ENCODE results near the gene STMN3. TPM values are rescaled to one million over a fixed set of nuclear protein-coding genes. Genes with fewer than 3 reads are reported as not detected.

Gene STMN3
- total RNA-seq, 1 experiment from 2014 or later: 42.7 TPM

GRCh38 chr20:63668351-63668750 lies 15.1 kb upstream of the STMN3 start:
- no peaks in the 10 kb centered on the region for H3K4me1 ChIP-seq (ENCODE audit: control insufficient read depth, insufficient read depth, low read length)
- H3K27ac ChIP-seq (ENCODE audit: low read length): no peak overlapping the region
- ATAC-seq (no peak), DNase-seq (ENCODE audit: low read depth, low spot score) (no peak)
- intact Hi-C loops (cut with micrococcal nuclease; ENCODE audit: unreplicated experiment): no loop called here
- ChIA-PET CTCF (no interaction called here), POLR2A (no interaction called here)
- no peaks in the 10 kb centered on the region for H3K9me3 ChIP-seq (ENCODE audit: control insufficient read depth, insufficient read depth, low read depth, low read length)
- H3K4me3 ChIP-seq (ENCODE audit: low read depth in 2 of 2, low read length in 2 of 2): no peak overlapping the region
- TF ChIP-seq REST (IDR thresholded peaks at IDR 0.05; ENCODE audit: insufficient read depth in 1 of 2, low read depth in 2 of 2, low read length in 1 of 2) (no peak), SIN3A (IDR thresholded peaks at IDR 0.05; ENCODE audit: borderline replicate concordance, insufficient read depth, low read depth, low read length) (no peak)
- TF ChIP-seq, protein P1, sequence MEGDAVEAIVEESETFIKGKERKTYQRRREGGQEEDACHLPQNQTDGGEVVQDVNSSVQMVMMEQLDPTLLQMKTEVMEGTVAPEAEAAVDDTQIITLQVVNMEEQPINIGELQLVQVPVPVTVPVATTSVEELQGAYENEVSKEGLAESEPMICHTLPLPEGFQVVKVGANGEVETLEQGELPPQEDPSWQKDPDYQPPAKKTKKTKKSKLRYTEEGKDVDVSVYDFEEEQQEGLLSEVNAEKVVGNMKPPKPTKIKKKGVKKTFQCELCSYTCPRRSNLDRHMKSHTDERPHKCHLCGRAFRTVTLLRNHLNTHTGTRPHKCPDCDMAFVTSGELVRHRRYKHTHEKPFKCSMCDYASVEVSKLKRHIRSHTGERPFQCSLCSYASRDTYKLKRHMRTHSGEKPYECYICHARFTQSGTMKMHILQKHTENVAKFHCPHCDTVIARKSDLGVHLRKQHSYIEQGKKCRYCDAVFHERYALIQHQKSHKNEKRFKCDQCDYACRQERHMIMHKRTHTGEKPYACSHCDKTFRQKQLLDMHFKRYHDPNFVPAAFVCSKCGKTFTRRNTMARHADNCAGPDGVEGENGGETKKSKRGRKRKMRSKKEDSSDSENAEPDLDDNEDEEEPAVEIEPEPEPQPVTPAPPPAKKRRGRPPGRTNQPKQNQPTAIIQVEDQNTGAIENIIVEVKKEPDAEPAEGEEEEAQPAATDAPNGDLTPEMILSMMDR (IDR thresholded peaks at IDR 0.05): no peak
- BruUV-seq (replicated peaks): no TSS peak
- H3K36me3 ChIP-seq (ENCODE audit: control insufficient read depth, insufficient read depth, low read length): no peaks in the 10 kb centered on the region
- no peaks in the 10 kb centered on the region for H3K27me3 ChIP-seq (ENCODE audit: control insufficient read depth, insufficient read depth, low read length)
- in situ Hi-C loops (cut with HindIII; ENCODE audit: low pct_unique_long_range_greater_than_20kb, low sequenced_read_pairs): no loop called here

- no peak for ATAC-seq
- TF ChIP-seq REST (IDR thresholded peaks at IDR 0.05; ENCODE audit: insufficient read depth in 1 of 2, low read depth in 2 of 2, low read length in 1 of 2) (no peak), TCF7L2 (IDR thresholded peaks at IDR 0.05; ENCODE audit: low read depth, low read length) (no peak), SIN3A (IDR thresholded peaks at IDR 0.05; ENCODE audit: borderline replicate concordance, insufficient read depth, low read depth, low read length) (no peak), POLR2AphosphoS5 (IDR thresholded peaks at IDR 0.05; ENCODE audit: low read depth, low read length) (no peak)
- TF ChIP-seq, protein P1 (IDR thresholded peaks at IDR 0.05): no peak
- BruUV-seq (replicated peaks): no TSS peak
- ChIA-PET CTCF (no interaction called here), POLR2A (no interaction called here)
- no peaks in the 10 kb centered on the region for H3K9me3 ChIP-seq (ENCODE audit: control insufficient read depth, insufficient read depth, low read depth, low read length)
- no peaks in the 10 kb centered on the region for H3K27me3 ChIP-seq (ENCODE audit: control insufficient read depth, insufficient read depth, low read length)
- no peak overlapping the region for H3K4me3 ChIP-seq (ENCODE audit: low read depth in 2 of 2, low read length in 2 of 2)
- H3K27ac ChIP-seq (ENCODE audit: low read length): no peak overlapping the region
- H3K4me1 ChIP-seq (ENCODE audit: control insufficient read depth, insufficient read depth, low read length): no peaks in the 10 kb centered on the region
- no peaks in the 10 kb centered on the region for H3K36me3 ChIP-seq (ENCODE audit: control insufficient read depth, insufficient read depth, low read length)
- no peak for DNase-seq (ENCODE audit: low read depth, low spot score)
- intact Hi-C loops (cut with micrococcal nuclease; ENCODE audit: unreplicated experiment) (no loop called here), in situ Hi-C loops (cut with HindIII; ENCODE audit: low pct_unique_long_range_greater_than_20kb, low sequenced_read_pairs) (no loop called here)
Measured at GRCh38 chr20:63667858-63668257, 14.6 kb upstream of the STMN3 start.
